KMS-11 (cell line): ENCODE measurements around the gene PHF21A.
"Not testable (repeated sequence)": the region's sequence is repeated elsewhere in the genome, so short reads cannot be mapped to it uniquely, and the experiment has no call there.

ENCODE experiments used
- H2AFZ ChIP-seq: fragments of 200-600 bp; sonication (generic); 2 replicates; pipeline ENCODE4 v1.6.1; 2016; ENCODE audit warnings: antibody characterized with exemption, mixed run types, low read depth
- H3K27ac ChIP-seq: fragments of 200-600 bp; sonication (generic); 2 replicates; pipeline ENCODE4 v1.6.1; 2016; ENCODE audit warnings: mild to moderate bottlenecking, mixed run types
- H3K27me3 ChIP-seq: fragments of 200-600 bp; sonication (generic); 2 replicates; pipeline ENCODE4 v1.6.1; 2017; ENCODE audit warnings: mild to moderate bottlenecking, low read depth, mixed run types, moderate library complexity; ENCODE audit not compliant: insufficient read depth
- H3K36me3 ChIP-seq: fragments of 200-600 bp; sonication (generic); 2 replicates; pipeline ENCODE4 v1.6.1; 2017; ENCODE audit warnings: mild to moderate bottlenecking, mixed run types; ENCODE audit not compliant: insufficient read depth
- H3K4me1 ChIP-seq: fragments of 200-600 bp; sonication (generic); 2 replicates; pipeline ENCODE4 v1.6.1; 2016; ENCODE audit warnings: mild to moderate bottlenecking, low read depth, mixed run types; ENCODE audit not compliant: poor library complexity, severe bottlenecking
- H3K4me2 ChIP-seq: fragments of 200-600 bp; sonication (generic); 2 replicates; pipeline ENCODE4 v1.7.0; 2016; ENCODE audit warnings: mild to moderate bottlenecking, mixed run types
- H3K4me3 ChIP-seq: fragments of 200-600 bp; sonication (generic); IDR thresholded peaks from 2 replicates; pipeline ENCODE4 v1.6.1; 2017; ENCODE audit warnings: low read depth, low read length, mixed read lengths; ENCODE audit not compliant: insufficient read depth
- H3K79me2 ChIP-seq: fragments of 200-600 bp; sonication (generic); 2 replicates; pipeline ENCODE4 v1.6.1; 2016; ENCODE audit warnings: low read depth, mixed run types; ENCODE audit not compliant: insufficient read depth
- H3K9ac ChIP-seq: fragments of 200-600 bp; sonication (generic); 2 replicates; pipeline ENCODE4 v1.6.1; 2016; ENCODE audit warnings: mild to moderate bottlenecking, mixed run types
- H4K20me1 ChIP-seq: fragments of 200-600 bp; sonication (generic); 2 replicates; pipeline ENCODE4 v1.6.1; 2016; ENCODE audit warnings: mild to moderate bottlenecking, mixed run types; ENCODE audit not compliant: insufficient read depth
- TF ChIP-seq, protein P1 (sequence below): fragments of 200-600 bp; sonication (generic); conservative IDR thresholded peaks from 2 replicates; pipeline ENCODE4 v1.6.1; 2017; ENCODE audit warnings: low read depth, mild to moderate bottlenecking, antibody characterized with exemption, low read length, moderate library complexity, mixed read lengths

The PHF21A gene

DNA sequence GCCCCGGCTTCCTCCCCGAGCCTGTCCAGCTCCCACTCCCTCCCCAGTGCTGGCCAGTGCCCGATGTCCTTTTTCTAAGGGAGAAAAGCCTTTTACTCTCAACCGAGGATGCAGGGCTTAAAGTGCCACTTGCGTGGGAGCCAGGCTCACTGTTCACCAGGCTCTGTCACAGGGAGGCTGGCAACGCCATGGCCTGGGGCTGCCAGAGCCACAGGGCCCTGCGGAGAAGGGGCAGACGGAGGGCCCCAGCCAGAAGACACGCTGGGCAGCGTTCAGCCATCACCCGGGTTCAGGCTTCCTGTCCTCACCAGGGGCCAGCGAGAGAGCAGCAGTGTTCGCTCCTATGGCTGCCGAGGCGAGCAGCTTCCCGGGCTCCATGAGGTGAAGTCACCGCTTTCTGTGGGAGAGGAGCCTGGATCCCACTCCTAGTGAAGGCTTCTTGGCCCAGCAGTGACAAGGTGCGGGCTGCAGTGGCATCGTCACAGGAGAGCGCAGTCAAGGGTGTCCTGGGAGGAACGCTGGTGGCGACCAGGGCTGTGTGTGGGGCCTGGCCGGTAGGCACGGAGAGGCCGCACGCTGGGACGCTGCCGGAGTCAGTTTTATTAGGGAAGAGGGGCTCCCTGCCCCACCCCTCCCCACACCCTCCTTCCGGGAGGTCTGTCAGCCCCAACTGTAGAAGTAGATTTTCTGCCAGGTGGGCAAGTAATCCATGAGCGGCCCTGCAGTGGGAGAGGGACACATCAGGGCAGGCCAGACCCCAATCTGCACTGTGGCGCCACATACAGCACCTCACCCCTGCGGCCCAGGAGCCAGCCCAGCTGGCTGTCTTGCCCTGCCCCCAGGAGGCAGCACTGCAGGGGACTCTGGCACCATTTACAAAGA lies 211.4 kb downstream of the PHF21A start:
- no peak overlapping the region for H3K4me2 ChIP-seq
- no peaks in the 10 kb centered on the region for H3K79me2 ChIP-seq
- H3K9ac ChIP-seq, result no peak overlapping the region
- H3K27me3 ChIP-seq, result no peaks in the 10 kb centered on the region
- H3K4me1 ChIP-seq, result no peaks in the 10 kb centered on the region
- no peak overlapping the region for H3K4me3 ChIP-seq
- H3K27ac ChIP-seq, result no peak overlapping the region
- TF ChIP-seq, protein P1, sequence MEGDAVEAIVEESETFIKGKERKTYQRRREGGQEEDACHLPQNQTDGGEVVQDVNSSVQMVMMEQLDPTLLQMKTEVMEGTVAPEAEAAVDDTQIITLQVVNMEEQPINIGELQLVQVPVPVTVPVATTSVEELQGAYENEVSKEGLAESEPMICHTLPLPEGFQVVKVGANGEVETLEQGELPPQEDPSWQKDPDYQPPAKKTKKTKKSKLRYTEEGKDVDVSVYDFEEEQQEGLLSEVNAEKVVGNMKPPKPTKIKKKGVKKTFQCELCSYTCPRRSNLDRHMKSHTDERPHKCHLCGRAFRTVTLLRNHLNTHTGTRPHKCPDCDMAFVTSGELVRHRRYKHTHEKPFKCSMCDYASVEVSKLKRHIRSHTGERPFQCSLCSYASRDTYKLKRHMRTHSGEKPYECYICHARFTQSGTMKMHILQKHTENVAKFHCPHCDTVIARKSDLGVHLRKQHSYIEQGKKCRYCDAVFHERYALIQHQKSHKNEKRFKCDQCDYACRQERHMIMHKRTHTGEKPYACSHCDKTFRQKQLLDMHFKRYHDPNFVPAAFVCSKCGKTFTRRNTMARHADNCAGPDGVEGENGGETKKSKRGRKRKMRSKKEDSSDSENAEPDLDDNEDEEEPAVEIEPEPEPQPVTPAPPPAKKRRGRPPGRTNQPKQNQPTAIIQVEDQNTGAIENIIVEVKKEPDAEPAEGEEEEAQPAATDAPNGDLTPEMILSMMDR, result no peak
- no peak overlapping the region for H2AFZ ChIP-seq
- no peaks in the 10 kb centered on the region for H4K20me1 ChIP-seq
- no peaks in the 10 kb centered on the region for H3K36me3 ChIP-seq

DNA sequence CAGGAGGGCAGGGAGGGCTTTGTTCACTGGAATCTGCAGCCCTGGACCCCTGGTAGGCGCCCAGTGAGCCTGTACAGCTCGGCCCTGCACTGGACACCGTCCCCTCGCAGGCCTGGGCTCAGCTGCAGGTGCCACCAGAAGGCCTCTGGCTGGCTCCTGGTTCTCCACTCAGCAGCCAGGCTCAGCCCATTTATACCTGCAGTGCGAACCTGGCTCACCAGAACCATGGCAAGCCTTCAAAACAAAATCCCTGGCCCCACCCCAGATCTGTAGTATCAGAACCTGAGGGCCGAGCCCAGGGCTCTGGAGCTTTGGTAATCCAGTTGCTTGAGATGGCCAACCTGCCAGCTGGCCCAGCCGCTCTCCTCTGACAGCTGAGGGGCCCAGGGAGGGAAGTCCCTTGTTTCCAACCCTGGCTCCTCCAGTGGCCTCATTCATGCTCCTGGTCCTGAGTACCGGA lies 213.3 kb downstream of the PHF21A start:
- H3K4me2 ChIP-seq, result no peak overlapping the region
- no peaks in the 10 kb centered on the region for H4K20me1 ChIP-seq
- no peak overlapping the region for H3K9ac ChIP-seq
- no peak overlapping the region for H2AFZ ChIP-seq
- H3K4me1 ChIP-seq, result no peaks in the 10 kb centered on the region
- TF ChIP-seq, protein P1, result no peak
- H3K79me2 ChIP-seq, result no peaks in the 10 kb centered on the region
- H3K36me3 ChIP-seq, result no peaks in the 10 kb centered on the region
- no peak overlapping the region for H3K4me3 ChIP-seq
- no peaks in the 10 kb centered on the region for H3K27me3 ChIP-seq
- H3K27ac ChIP-seq, result no peak overlapping the region

- H3K4me3 ChIP-seq, result no peak within 1 kb of the TSS
- H3K9ac ChIP-seq, result no peak within 1 kb of the TSS
- H4K20me1 ChIP-seq, result no peaks in the 10 kb centered on the region
- no peak within 1 kb of the TSS for H3K27ac ChIP-seq
- no peaks in the 10 kb centered on the region for H3K4me1 ChIP-seq
- no peak within 1 kb of the TSS for H3K4me2 ChIP-seq
- no peak within 1 kb of the TSS for H2AFZ ChIP-seq
- no peaks in the 10 kb centered on the region for H3K27me3 ChIP-seq
- H3K36me3 ChIP-seq, result no peaks in the 10 kb centered on the region
- H3K79me2 ChIP-seq, result no peaks in the 10 kb centered on the region
- TF ChIP-seq, protein P1, result no peak
Observed at GRCh38 chr11:45906965-45907611, 214.2 kb downstream of the PHF21A start, which contains the start of gene FREY1. TSS of gene FREY1 (minus strand) at chr11:45907271. CDS start at chr11:45907245, 26 bp downstream.

DNA sequence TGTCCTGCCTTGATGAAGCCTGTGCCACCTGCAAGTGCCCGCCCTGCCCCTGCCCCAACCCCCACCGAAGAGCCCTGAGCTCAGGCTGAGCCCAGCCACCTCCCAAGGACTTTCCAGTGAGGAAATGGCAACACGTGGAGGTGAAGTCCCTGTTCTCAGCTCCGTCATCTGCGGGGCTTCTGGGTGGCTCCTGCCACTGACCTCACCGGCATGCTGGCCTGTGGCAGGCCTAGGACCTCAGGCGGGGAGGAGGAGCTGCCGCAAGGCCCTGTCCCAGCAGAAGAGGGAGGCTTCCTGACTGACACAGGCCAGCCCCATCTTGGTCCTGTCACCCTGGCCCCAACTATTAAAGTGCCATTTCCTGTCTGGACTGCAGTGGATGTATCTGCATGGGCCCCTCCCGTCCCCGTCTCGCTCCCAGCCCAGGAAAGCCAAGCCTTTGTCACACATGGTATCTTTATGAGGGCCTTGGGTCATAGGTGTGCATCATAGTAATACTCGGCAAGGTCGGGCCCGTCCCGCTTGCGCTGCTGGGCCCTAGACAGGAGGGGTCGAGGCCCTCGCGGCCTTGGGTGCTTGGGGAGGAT lies 215.1 kb downstream of the PHF21A start:
- Histone ChIP-seq H4K20me1 (no peaks in the 10 kb centered on the region), H3K4me2 (no peak overlapping the region)
- TF ChIP-seq, protein P1, result no peak

GRCh38 chr11:45905576-45905975 lies 215.7 kb downstream of the PHF21A start:
- not testable (repeated sequence) for H3K9ac ChIP-seq, H3K36me3 ChIP-seq, H3K79me2 ChIP-seq, H4K20me1 ChIP-seq, H3K4me2 ChIP-seq, H3K4me3 ChIP-seq, H3K27me3 ChIP-seq, H3K4me1 ChIP-seq, H3K27ac ChIP-seq, H2AFZ ChIP-seq

More for the DNA sequence above, 215.1 kb downstream of the PHF21A start:
- Histone ChIP-seq H3K4me1 (no peaks in the 10 kb centered on the region), H3K9ac (no peak overlapping the region), H2AFZ (no peak overlapping the region), H3K79me2 (no peaks in the 10 kb centered on the region), H3K4me3 (no peak overlapping the region), H3K27ac (no peak overlapping the region), H3K36me3 (no peaks in the 10 kb centered on the region), H3K27me3 (peaks cover 2% of the 10 kb centered on the region; the same call in 1 of the 2 replicates)
